NCI-H345 (cell line): ENCODE results near the gene GPHN.
"Not testable (repeated sequence)": the region's sequence is repeated elsewhere in the genome, so short reads cannot be mapped to it uniquely, and the experiment has no call there.

ENCODE experiments used
- DNase-seq: peaks from one replicate; lab custom pipeline; 2025; lab: John Stamatoyannopoulos, UW

GPHN gene

GRCh38 chr14:66813636-66814035, 305.7 kb downstream of the GPHN start:
- DNase-seq = no peak

GRCh38 chr14:66815687-66816086, 307.7 kb downstream of the GPHN start:
- DNase-seq = no peak

GRCh38 chr14:66824251-66824650, 316.3 kb downstream of the GPHN start:
- DNase-seq = no peak

GRCh38 chr14:66827182-66827581, 319.2 kb downstream of the GPHN start:
- DNase-seq = no peak

- no peak for DNase-seq
Measured at GRCh38 chr14:66831173-66831572, 323.2 kb downstream of the GPHN start.

GRCh38 chr14:66833816-66834215, 325.9 kb downstream of the GPHN start:
- no peak for DNase-seq

GRCh38 chr14:66837436-66837835, 329.5 kb downstream of the GPHN start:
- not testable (repeated sequence) for DNase-seq

GRCh38 chr14:66842911-66843512, 335.1 kb downstream of the GPHN start:
- no peak for DNase-seq

GRCh38 chr14:66850258-66850888, 342.4 kb downstream of the GPHN start:
- DNase-seq = no peak

- DNase-seq = no peak
Measured at GRCh38 chr14:66853311-66853710, 345.4 kb downstream of the GPHN start.

- no peak for DNase-seq
Measured at GRCh38 chr14:66857867-66858266, 349.9 kb downstream of the GPHN start.

GRCh38 chr14:66859063-66859671, 351.2 kb downstream of the GPHN start:
- DNase-seq = no peak

GRCh38 chr14:66881596-66881995, 373.6 kb downstream of the GPHN start:
- no peak for DNase-seq

- no peak for DNase-seq
Measured at GRCh38 chr14:66884149-66884548, 376.2 kb downstream of the GPHN start.

- no peak for DNase-seq
Measured at GRCh38 chr14:66900719-66901118, 392.8 kb downstream of the GPHN start.

GRCh38 chr14:66910311-66910840, 402.4 kb downstream of the GPHN start:
- no peak for DNase-seq

- DNase-seq = no peak
Measured at GRCh38 chr14:66916421-66916820, 408.5 kb downstream of the GPHN start.

GRCh38 chr14:66918527-66918926, 410.6 kb downstream of the GPHN start:
- no peak for DNase-seq

- DNase-seq = no peak
Measured at GRCh38 chr14:66920196-66920595, 412.2 kb downstream of the GPHN start.

- no peak for DNase-seq
Measured at GRCh38 chr14:66923251-66923650, 415.3 kb downstream of the GPHN start.

GRCh38 chr14:66939409-66939808, 431.5 kb downstream of the GPHN start:
- DNase-seq = no peak

- DNase-seq = no peak
Measured at GRCh38 chr14:66944872-66945271, 436.9 kb downstream of the GPHN start.

GRCh38 chr14:66955159-66955558, 447.2 kb downstream of the GPHN start:
- DNase-seq = no peak
